Immature natural killer cell (primary cell): Measurements from ENCODE around the gene RPL26. TPM values are rescaled to one million over a fixed set of nuclear protein-coding genes. Genes with fewer than 3 reads are reported as not detected.

Source experiments
- DNase-seq, 3 donors: peaks; one replicate each; pipeline ENCODE4 v3.0.0; 2022; ENCODE audit warnings: mixed read lengths in 1 of 3
- H3K27ac Mint-ChIP-seq, 6 donors: one replicate each; pipeline ENCODE4 v1.8.0; 2020; ENCODE audit warnings: mixed read lengths in 6 of 6, mild to moderate bottlenecking in 5 of 6, inconsistent platforms in 4 of 6, moderate library complexity in 3 of 6
- H3K27me3 Mint-ChIP-seq, 3 donors: one replicate each; pipeline ENCODE4 v1.8.0; 2020 to 2021; ENCODE audit warnings: low read depth in 3 of 3, mild to moderate bottlenecking in 3 of 3, mixed read lengths in 3 of 3, moderate library complexity in 3 of 3, inconsistent platforms in 1 of 3
- H3K36me3 Mint-ChIP-seq, 3 donors: one replicate each; pipeline ENCODE4 v1.8.0; 2020; ENCODE audit warnings: mixed read lengths in 3 of 3, inconsistent platforms in 2 of 3, mild to moderate bottlenecking in 2 of 3
- H3K4me1 Mint-ChIP-seq, 2 donors: one replicate each; pipeline ENCODE4 v1.8.0; 2020; ENCODE audit warnings: inconsistent platforms in 2 of 2, mild to moderate bottlenecking in 2 of 2, mixed read lengths in 2 of 2, moderate library complexity in 1 of 2
- H3K4me3 Mint-ChIP-seq, 5 donors: one replicate each; pipeline ENCODE4 v1.8.0; 2020; ENCODE audit warnings: mild to moderate bottlenecking in 5 of 5, mixed read lengths in 5 of 5, inconsistent platforms in 3 of 5, moderate library complexity in 3 of 5
- H3K9me3 Mint-ChIP-seq, 6 donors: one replicate each; pipeline ENCODE4 v1.8.0; 2020; ENCODE audit warnings: mild to moderate bottlenecking in 6 of 6, mixed read lengths in 6 of 6, inconsistent platforms in 4 of 6, moderate library complexity in 3 of 6
- polyA plus RNA-seq, 3 donors: library from polyadenylated mRNA; unstranded; fragments of 300-500 nt; fragmentation: Illumina TruSeq; gene quantifications; one replicate each; pipeline ENCODE4 v1.2.3, GENCODE V29; 2021

RPL26 gene
- polyA plus RNA-seq: 1,000 to 10,000 TPM in 1 of 3 donors, 100 to 1,000 TPM in 2; 683 to 1,109 (median 864) TPM

GRCh38 chr17:8383143-8383822 lies at the start of gene RPL26:
Gene RPL26 (minus strand): TSS chr17:8383193. CDS start chr17:8382310, 883 bp downstream.
- Mint-ChIP-seq H3K4me1 (peaks cover 69 to 86% of the 10 kb centered on the region in 2 donors), H3K9me3 (no peaks in the 10 kb centered on the region), H3K36me3 (peaks cover 0 to 33% (median 17%) of the 10 kb centered on the region in 3 donors), H3K27ac (peak within 1 kb of the TSS; percentile 92 to 98 (median 94)), H3K27me3 (peaks cover 2 to 10% (median 8%) of the 10 kb centered on the region in 3 donors), H3K4me3 (peak within 1 kb of the TSS; percentile 97 to 99 (median 98))
- peak; percentile 96 to 97 (median 97) for DNase-seq

GRCh38 chr17:8430966-8431365 lies 48.0 kb upstream of the RPL26 start:
- H3K4me3 Mint-ChIP-seq: no peak overlapping the region
- H3K27me3 Mint-ChIP-seq: peaks cover 0 to 11% (median 5%) of the 10 kb centered on the region in 3 donors
- H3K4me1 Mint-ChIP-seq: peaks cover 6 to 7% of the 10 kb centered on the region in 2 donors
- H3K36me3 Mint-ChIP-seq: no peaks in the 10 kb centered on the region
- H3K27ac Mint-ChIP-seq: no peak overlapping the region
- H3K9me3 Mint-ChIP-seq: no peaks in the 10 kb centered on the region
- DNase-seq: no peak

- Mint-ChIP-seq H3K4me1 (no peaks in the 10 kb centered on the region), H3K27me3 (peaks cover 6 to 8% (median 8%) of the 10 kb centered on the region in 3 donors), H3K4me3 (no peak overlapping the region), H3K27ac (no peak overlapping the region), H3K36me3 (no peaks in the 10 kb centered on the region), H3K9me3 (no peaks in the 10 kb centered on the region)
- no peak for DNase-seq
These were observed 43.8 kb upstream of the RPL26 start for GRCh38 chr17:8426802-8427201.

GRCh38 chr17:8426094-8426720 lies 43.2 kb upstream of the RPL26 start:
- no peaks in the 10 kb centered on the region for H3K4me1 Mint-ChIP-seq
- H3K9me3 Mint-ChIP-seq: no peaks in the 10 kb centered on the region
- H3K27ac Mint-ChIP-seq: no peak overlapping the region
- no peaks in the 10 kb centered on the region for H3K36me3 Mint-ChIP-seq
- no peak overlapping the region for H3K4me3 Mint-ChIP-seq
- H3K27me3 Mint-ChIP-seq: peaks cover 6 to 9% (median 8%) of the 10 kb centered on the region in 3 donors
- DNase-seq: no peak

- Mint-ChIP-seq H3K27ac (no peak overlapping the region), H3K4me3 (no peak overlapping the region), H3K27me3 (peaks cover 7 to 18% (median 8%) of the 10 kb centered on the region in 3 donors), H3K36me3 (no peaks in the 10 kb centered on the region), H3K4me1 (no peaks in the 10 kb centered on the region), H3K9me3 (no peaks in the 10 kb centered on the region)
- no peak for DNase-seq
These were observed 38.6 kb upstream of the RPL26 start for GRCh38 chr17:8421571-8421970.

- Mint-ChIP-seq H3K4me3 (no peak overlapping the region), H3K27ac (no peak overlapping the region), H3K36me3 (no peaks in the 10 kb centered on the region), H3K4me1 (no peaks in the 10 kb centered on the region), H3K27me3 (peaks cover 9 to 22% (median 9%) of the 10 kb centered on the region in 3 donors), H3K9me3 (no peaks in the 10 kb centered on the region)
- no peak for DNase-seq
These were observed 37.3 kb upstream of the RPL26 start for GRCh38 chr17:8420041-8420934.

GRCh38 chr17:8419305-8419704 lies 36.3 kb upstream of the RPL26 start:
- no peak overlapping the region for H3K27ac Mint-ChIP-seq
- H3K9me3 Mint-ChIP-seq: no peaks in the 10 kb centered on the region
- no peaks in the 10 kb centered on the region for H3K36me3 Mint-ChIP-seq
- H3K4me1 Mint-ChIP-seq: no peaks in the 10 kb centered on the region
- no peak overlapping the region for H3K4me3 Mint-ChIP-seq
- H3K27me3 Mint-ChIP-seq: peaks cover 6 to 22% (median 9%) of the 10 kb centered on the region in 3 donors
- DNase-seq: no peak

GRCh38 chr17:8418471-8418870 lies 35.5 kb upstream of the RPL26 start:
- Mint-ChIP-seq H3K27me3 (peaks cover 3 to 22% (median 9%) of the 10 kb centered on the region in 3 donors), H3K36me3 (no peaks in the 10 kb centered on the region), H3K4me3 (no peak overlapping the region)

GRCh38 chr17:8417806-8418205 lies 34.8 kb upstream of the RPL26 start:
- Mint-ChIP-seq H3K27ac (no peak overlapping the region), H3K36me3 (no peaks in the 10 kb centered on the region), H3K4me1 (no peaks in the 10 kb centered on the region), H3K9me3 (no peaks in the 10 kb centered on the region), H3K27me3 (peaks cover 3 to 22% (median 6%) of the 10 kb centered on the region in 3 donors), H3K4me3 (no peak overlapping the region)
- DNase-seq: no peak

More at GRCh38 chr17:8418471-8418870, 35.5 kb upstream of the RPL26 start:
- H3K9me3 Mint-ChIP-seq: no peaks in the 10 kb centered on the region
- no peak overlapping the region for H3K27ac Mint-ChIP-seq
- DNase-seq: no peak
- H3K4me1 Mint-ChIP-seq: no peaks in the 10 kb centered on the region

GRCh38 chr17:8413938-8414337 lies 30.9 kb upstream of the RPL26 start:
- Mint-ChIP-seq H3K36me3 (no peaks in the 10 kb centered on the region), H3K9me3 (no peaks in the 10 kb centered on the region), H3K4me1 (peaks cover 0 to 6% of the 10 kb centered on the region in 2 donors), H3K27me3 (peaks cover 3 to 26% (median 11%) of the 10 kb centered on the region in 3 donors), H3K27ac (no peak overlapping the region), H3K4me3 (no peak overlapping the region)
- DNase-seq: no peak

GRCh38 chr17:8413328-8413727 lies 30.3 kb upstream of the RPL26 start:
- DNase-seq: no peak
- Mint-ChIP-seq H3K36me3 (no peaks in the 10 kb centered on the region), H3K4me1 (peaks cover 0 to 6% of the 10 kb centered on the region in 2 donors), H3K27ac (no peak overlapping the region), H3K4me3 (no peak overlapping the region), H3K9me3 (no peaks in the 10 kb centered on the region), H3K27me3 (peaks cover 3 to 26% (median 11%) of the 10 kb centered on the region in 3 donors)

GRCh38 chr17:8412089-8412488 lies 29.1 kb upstream of the RPL26 start:
- DNase-seq: no peak
- H3K9me3 Mint-ChIP-seq: no peaks in the 10 kb centered on the region
- no peak overlapping the region for H3K27ac Mint-ChIP-seq
- peaks cover 0 to 6% of the 10 kb centered on the region in 2 donors for H3K4me1 Mint-ChIP-seq
- H3K27me3 Mint-ChIP-seq: peaks cover 3 to 19% (median 11%) of the 10 kb centered on the region in 3 donors
- no peaks in the 10 kb centered on the region for H3K36me3 Mint-ChIP-seq
- no peak overlapping the region for H3K4me3 Mint-ChIP-seq

GRCh38 chr17:8410883-8411238 lies 27.9 kb upstream of the RPL26 start:
- DNase-seq: no peak
- Mint-ChIP-seq H3K4me3 (no peak overlapping the region), H3K36me3 (no peaks in the 10 kb centered on the region), H3K27me3 (peaks cover 0 to 15% (median 9%) of the 10 kb centered on the region in 3 donors), H3K4me1 (peaks cover 0 to 6% of the 10 kb centered on the region in 2 donors), H3K27ac (no peak overlapping the region), H3K9me3 (no peaks in the 10 kb centered on the region)
